Neural cell (in vitro differentiated cells): Measurements from ENCODE around the gene VENTX. TPM values are rescaled to one million over a fixed set of nuclear protein-coding genes. Genes with fewer than 3 reads are reported as not detected.

Experiments used
- H2AFZ ChIP-seq: fragments of 200-600, 300-800 bp; sonication (generic), shearing (Covaris generic); 2 replicates; pipeline ENCODE4 v1.6.0; 2014; ENCODE audit warnings: low read depth, mild to moderate bottlenecking, antibody characterized with exemption, low read length, moderate library complexity
- H3F3A ChIP-seq: fragments of 200-600 bp; shearing (Covaris generic); 2 replicates; pipeline ENCODE4 v1.6.1; 2016; ENCODE audit warnings: mild to moderate bottlenecking, moderate library complexity, mixed read lengths, antibody characterized with exemption, low read length; ENCODE audit not compliant: insufficient read depth, poor library complexity, severe bottlenecking
- H3K27ac ChIP-seq: fragments of 200-600, 300-800 bp; sonication (generic), shearing (Covaris generic); 2 replicates; pipeline ENCODE4 v1.5.1; 2014; ENCODE audit warnings: mild to moderate bottlenecking, low read length, moderate library complexity
- H3K27me3 ChIP-seq: fragments of 300-800, 200-600 bp; sonication (generic), shearing (Covaris generic); 2 replicates; pipeline ENCODE4 v1.6.0; 2014; ENCODE audit warnings: mild to moderate bottlenecking, low read depth, low read length, moderate library complexity; ENCODE audit not compliant: insufficient read depth
- H3K36me3 ChIP-seq: fragments of 300-800, 200-600 bp; sonication (generic), shearing (Covaris generic); 2 replicates; pipeline ENCODE4 v1.5.1; 2014; ENCODE audit warnings: mild to moderate bottlenecking, antibody characterized with exemption, low read length, moderate library complexity; ENCODE audit not compliant: insufficient read depth
- H3K4me2 ChIP-seq: fragments of 300-800, 200-600 bp; sonication (generic), shearing (Covaris generic); 2 replicates; pipeline ENCODE4 v1.6.0; 2014; ENCODE audit warnings: mild to moderate bottlenecking, low read length
- H3K4me3 ChIP-seq: fragments of 300-800, 200-600 bp; sonication (generic), shearing (Covaris generic); 2 replicates; pipeline ENCODE4 v1.5.1; 2014; ENCODE audit warnings: mild to moderate bottlenecking, low read length, moderate library complexity
- H3K79me2 ChIP-seq: fragments of 200-600 bp; shearing (Covaris generic); replicated peaks from 2 replicates; pipeline ENCODE4 v1.6.0; 2014; ENCODE audit warnings: mild to moderate bottlenecking, low read length, moderate library complexity; ENCODE audit not compliant: insufficient read depth
- H3K9ac ChIP-seq: fragments of 300-800, 200-600 bp; sonication (generic), shearing (Covaris generic); 2 replicates; pipeline ENCODE4 v1.6.1; 2016; ENCODE audit warnings: mild to moderate bottlenecking, low read length, mixed read lengths
- H3K9me2 ChIP-seq: fragments of 200-600 bp; shearing (Covaris generic); 2 replicates; pipeline ENCODE4 v1.6.1; 2016; ENCODE audit warnings: mild to moderate bottlenecking, low read length, mixed read lengths; ENCODE audit not compliant: insufficient read depth
- H3K9me3 ChIP-seq: fragments of 200-600, 300-800 bp; sonication (generic), shearing (Covaris generic); 2 replicates; pipeline ENCODE4 v1.6.1; 2016; ENCODE audit warnings: mild to moderate bottlenecking, mixed run types, low read length, moderate library complexity, mixed read lengths
- H4K20me1 ChIP-seq: fragments of 200-600 bp; shearing (Covaris generic); 2 replicates; pipeline ENCODE4 v1.6.1; 2016; ENCODE audit warnings: mild to moderate bottlenecking, mixed run types; ENCODE audit not compliant: insufficient read depth
- EP300 ChIP-seq: fragments of 450-650 bp; conservative IDR thresholded peaks from 2 replicates; pipeline ENCODE4 v1.6.1; 2014; ENCODE audit warnings: antibody characterized with exemption, mild to moderate bottlenecking, moderate library complexity; ENCODE audit not compliant: poor library complexity, severe bottlenecking
- EZH2 ChIP-seq: fragments of 200-600, 300-800 bp; shearing (Covaris generic), sonication (generic); IDR thresholded peaks from 2 replicates; pipeline ENCODE4 v1.6.1; 2014; ENCODE audit warnings: antibody characterized with exemption, low read length, borderline replicate concordance, mild to moderate bottlenecking; ENCODE audit not compliant: insufficient read depth, poor library complexity, severe bottlenecking
- MXI1 ChIP-seq: fragments of 450-650 bp; conservative IDR thresholded peaks from 2 replicates; pipeline ENCODE4 v1.6.1; 2014; ENCODE audit warnings: antibody characterized with exemption, mild to moderate bottlenecking; ENCODE audit not compliant: poor library complexity, severe bottlenecking
- POLR2AphosphoS5 ChIP-seq: IDR thresholded peaks from 2 replicates; pipeline ENCODE4 v1.6.1; 2012
- RAD21 ChIP-seq: fragments of 450-650 bp; conservative IDR thresholded peaks from 2 replicates; pipeline ENCODE4 v1.6.1; 2014; ENCODE audit warnings: antibody characterized with exemption, mild to moderate bottlenecking, moderate library complexity
- SMC3 ChIP-seq: fragments of 450-650 bp; conservative IDR thresholded peaks from 2 replicates; pipeline ENCODE4 v1.6.1; 2014; ENCODE audit warnings: antibody characterized with exemption, mild to moderate bottlenecking, moderate library complexity; ENCODE audit not compliant: poor library complexity
- TAF1 ChIP-seq: IDR thresholded peaks from 2 replicates; pipeline ENCODE4 v1.6.1; 2012; ENCODE audit warnings: low read depth
- polyA plus RNA-seq: library from polyadenylated mRNA; depleted of rRNA; stranded (reverse); fragments of >200 nt; gene quantifications from 2 replicates; pipeline ENCODE4 v1.2.3, GENCODE V29; 2014
- TF ChIP-seq, protein P1 (sequence below): fragments of 450-650 bp; IDR thresholded peaks from 2 replicates; pipeline ENCODE4 v1.5.1; 2014; ENCODE audit warnings: antibody characterized with exemption, mild to moderate bottlenecking, moderate library complexity; ENCODE audit not compliant: poor library complexity, severe bottlenecking
- TF ChIP-seq, protein P2 (sequence below): IDR thresholded peaks from 2 replicates; pipeline ENCODE4 v1.6.1; 2012; ENCODE audit warnings: borderline replicate concordance

The VENTX gene
- polyA plus RNA-seq, 1 donor from 2014 or later, result not detected

DNA sequence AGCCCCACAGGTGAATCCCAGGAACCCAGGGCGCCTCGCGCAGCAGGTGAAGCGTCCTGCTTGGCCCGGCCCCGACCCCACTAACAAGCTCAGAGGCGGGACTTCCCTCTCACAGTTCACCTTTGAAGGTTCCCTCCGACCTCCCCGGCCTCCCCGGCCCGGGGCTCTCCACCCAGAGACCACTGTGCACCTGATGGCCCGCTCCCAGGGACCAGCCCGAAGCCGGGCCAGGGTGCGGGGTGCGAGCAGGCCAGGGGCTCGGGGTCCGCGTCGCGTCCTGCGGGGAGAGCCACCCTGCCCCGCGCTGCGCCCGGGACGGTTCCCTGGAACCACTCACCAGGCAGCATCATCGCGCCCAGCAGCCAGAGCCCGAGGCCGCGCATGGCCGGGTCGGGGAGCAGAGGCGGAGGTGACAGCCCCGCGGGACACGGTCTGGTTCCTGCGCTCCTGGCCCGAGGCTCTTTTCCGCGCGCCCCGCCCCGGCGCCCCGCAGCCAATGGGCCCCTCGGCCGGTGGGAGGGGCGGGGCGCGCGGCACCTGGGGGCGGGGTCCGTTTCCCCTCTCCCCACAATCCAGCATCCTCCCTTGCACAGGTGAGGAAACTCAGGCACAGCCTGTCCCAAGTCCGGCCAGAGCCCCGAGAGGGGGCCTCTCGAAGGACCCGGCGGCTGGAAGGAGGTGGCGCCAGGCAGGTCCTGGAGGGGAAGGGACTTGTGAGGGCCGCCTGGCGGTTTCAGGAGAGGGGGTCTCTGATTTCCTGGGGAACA lies 39.0 kb downstream of the VENTX start, which contains the start of gene ADAM8:
ADAM8 (minus strand) TSS at position 434 of the 767 bp plus-strand sequence; CDS start at position 383, 51 bp downstream.
- Histone ChIP-seq H2AFZ (no peak within 1 kb of the TSS), H3K27ac (no peak within 1 kb of the TSS), H3K4me2 (no peak within 1 kb of the TSS), H3K4me3 (no peak within 1 kb of the TSS), H3K79me2 (no peaks in the 10 kb centered on the region), H3K9me2 (no peaks in the 10 kb centered on the region), H3K9me3 (no peaks in the 10 kb centered on the region), H4K20me1 (no peaks in the 10 kb centered on the region), H3F3A (no peaks in the 10 kb centered on the region), H3K9ac (no peak within 1 kb of the TSS), H3K27me3 (peaks cover 10% of the 10 kb centered on the region), H3K36me3 (no peaks in the 10 kb centered on the region)
- TF ChIP-seq, protein P1, sequence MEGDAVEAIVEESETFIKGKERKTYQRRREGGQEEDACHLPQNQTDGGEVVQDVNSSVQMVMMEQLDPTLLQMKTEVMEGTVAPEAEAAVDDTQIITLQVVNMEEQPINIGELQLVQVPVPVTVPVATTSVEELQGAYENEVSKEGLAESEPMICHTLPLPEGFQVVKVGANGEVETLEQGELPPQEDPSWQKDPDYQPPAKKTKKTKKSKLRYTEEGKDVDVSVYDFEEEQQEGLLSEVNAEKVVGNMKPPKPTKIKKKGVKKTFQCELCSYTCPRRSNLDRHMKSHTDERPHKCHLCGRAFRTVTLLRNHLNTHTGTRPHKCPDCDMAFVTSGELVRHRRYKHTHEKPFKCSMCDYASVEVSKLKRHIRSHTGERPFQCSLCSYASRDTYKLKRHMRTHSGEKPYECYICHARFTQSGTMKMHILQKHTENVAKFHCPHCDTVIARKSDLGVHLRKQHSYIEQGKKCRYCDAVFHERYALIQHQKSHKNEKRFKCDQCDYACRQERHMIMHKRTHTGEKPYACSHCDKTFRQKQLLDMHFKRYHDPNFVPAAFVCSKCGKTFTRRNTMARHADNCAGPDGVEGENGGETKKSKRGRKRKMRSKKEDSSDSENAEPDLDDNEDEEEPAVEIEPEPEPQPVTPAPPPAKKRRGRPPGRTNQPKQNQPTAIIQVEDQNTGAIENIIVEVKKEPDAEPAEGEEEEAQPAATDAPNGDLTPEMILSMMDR, result no peak
- TF ChIP-seq EZH2 (no peak), SMC3 (no peak)

GRCh38 chr10:133277277-133277992 lies 39.8 kb downstream of the VENTX start:
- TF ChIP-seq MXI1 (no peak), TAF1 (no peak), POLR2AphosphoS5 (no peak), SMC3 (no peak), EP300 (no peak), RAD21 (no peak), EZH2 (no peak)
- TF ChIP-seq, protein P2, sequence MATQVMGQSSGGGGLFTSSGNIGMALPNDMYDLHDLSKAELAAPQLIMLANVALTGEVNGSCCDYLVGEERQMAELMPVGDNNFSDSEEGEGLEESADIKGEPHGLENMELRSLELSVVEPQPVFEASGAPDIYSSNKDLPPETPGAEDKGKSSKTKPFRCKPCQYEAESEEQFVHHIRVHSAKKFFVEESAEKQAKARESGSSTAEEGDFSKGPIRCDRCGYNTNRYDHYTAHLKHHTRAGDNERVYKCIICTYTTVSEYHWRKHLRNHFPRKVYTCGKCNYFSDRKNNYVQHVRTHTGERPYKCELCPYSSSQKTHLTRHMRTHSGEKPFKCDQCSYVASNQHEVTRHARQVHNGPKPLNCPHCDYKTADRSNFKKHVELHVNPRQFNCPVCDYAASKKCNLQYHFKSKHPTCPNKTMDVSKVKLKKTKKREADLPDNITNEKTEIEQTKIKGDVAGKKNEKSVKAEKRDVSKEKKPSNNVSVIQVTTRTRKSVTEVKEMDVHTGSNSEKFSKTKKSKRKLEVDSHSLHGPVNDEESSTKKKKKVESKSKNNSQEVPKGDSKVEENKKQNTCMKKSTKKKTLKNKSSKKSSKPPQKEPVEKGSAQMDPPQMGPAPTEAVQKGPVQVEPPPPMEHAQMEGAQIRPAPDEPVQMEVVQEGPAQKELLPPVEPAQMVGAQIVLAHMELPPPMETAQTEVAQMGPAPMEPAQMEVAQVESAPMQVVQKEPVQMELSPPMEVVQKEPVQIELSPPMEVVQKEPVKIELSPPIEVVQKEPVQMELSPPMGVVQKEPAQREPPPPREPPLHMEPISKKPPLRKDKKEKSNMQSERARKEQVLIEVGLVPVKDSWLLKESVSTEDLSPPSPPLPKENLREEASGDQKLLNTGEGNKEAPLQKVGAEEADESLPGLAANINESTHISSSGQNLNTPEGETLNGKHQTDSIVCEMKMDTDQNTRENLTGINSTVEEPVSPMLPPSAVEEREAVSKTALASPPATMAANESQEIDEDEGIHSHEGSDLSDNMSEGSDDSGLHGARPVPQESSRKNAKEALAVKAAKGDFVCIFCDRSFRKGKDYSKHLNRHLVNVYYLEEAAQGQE, result no peak
- TF ChIP-seq, protein P1, result no peak

More at GRCh38 chr10:133277277-133277992, 39.8 kb downstream of the VENTX start:
- no peak overlapping the region for H2AFZ ChIP-seq
- peaks cover 10% of the 10 kb centered on the region for H3K27me3 ChIP-seq
- H3K79me2 ChIP-seq, result no peaks in the 10 kb centered on the region
- H3K36me3 ChIP-seq, result no peaks in the 10 kb centered on the region
- no peaks in the 10 kb centered on the region for H4K20me1 ChIP-seq
- H3K9ac ChIP-seq, result no peak overlapping the region
- no peaks in the 10 kb centered on the region for H3K9me2 ChIP-seq
- no peaks in the 10 kb centered on the region for H3K9me3 ChIP-seq
- no peak overlapping the region for H3K27ac ChIP-seq
- H3F3A ChIP-seq, result no peaks in the 10 kb centered on the region
- H3K4me3 ChIP-seq, result no peak overlapping the region
- no peak overlapping the region for H3K4me2 ChIP-seq
